Measurements from ENCODE around the gene RNF175.
"Not testable (repeated sequence)": the region's sequence is repeated elsewhere in the genome, so short reads cannot be mapped to it uniquely, and the experiment has no call there.

RNF175 gene

GRCh38 chr4:153668647-153669046 lies 91.2 kb downstream of the RNF175 start:
- no peak overlapping the region for H3K4me3 ChIP-seq (ENCODE audit: low read length)
- no peak for DNase-seq (ENCODE audit: low read depth)
- TF ChIP-seq, protein P1, sequence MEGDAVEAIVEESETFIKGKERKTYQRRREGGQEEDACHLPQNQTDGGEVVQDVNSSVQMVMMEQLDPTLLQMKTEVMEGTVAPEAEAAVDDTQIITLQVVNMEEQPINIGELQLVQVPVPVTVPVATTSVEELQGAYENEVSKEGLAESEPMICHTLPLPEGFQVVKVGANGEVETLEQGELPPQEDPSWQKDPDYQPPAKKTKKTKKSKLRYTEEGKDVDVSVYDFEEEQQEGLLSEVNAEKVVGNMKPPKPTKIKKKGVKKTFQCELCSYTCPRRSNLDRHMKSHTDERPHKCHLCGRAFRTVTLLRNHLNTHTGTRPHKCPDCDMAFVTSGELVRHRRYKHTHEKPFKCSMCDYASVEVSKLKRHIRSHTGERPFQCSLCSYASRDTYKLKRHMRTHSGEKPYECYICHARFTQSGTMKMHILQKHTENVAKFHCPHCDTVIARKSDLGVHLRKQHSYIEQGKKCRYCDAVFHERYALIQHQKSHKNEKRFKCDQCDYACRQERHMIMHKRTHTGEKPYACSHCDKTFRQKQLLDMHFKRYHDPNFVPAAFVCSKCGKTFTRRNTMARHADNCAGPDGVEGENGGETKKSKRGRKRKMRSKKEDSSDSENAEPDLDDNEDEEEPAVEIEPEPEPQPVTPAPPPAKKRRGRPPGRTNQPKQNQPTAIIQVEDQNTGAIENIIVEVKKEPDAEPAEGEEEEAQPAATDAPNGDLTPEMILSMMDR (conservative IDR thresholded peaks at IDR 0.05; ENCODE audit: low read depth, low read length): no peak

- not testable (repeated sequence) for H3K4me3 ChIP-seq (ENCODE audit: low read length); DNase-seq (ENCODE audit: low read depth)
Observed at GRCh38 chr4:153666505-153666904, 93.3 kb downstream of the RNF175 start.

DNA sequence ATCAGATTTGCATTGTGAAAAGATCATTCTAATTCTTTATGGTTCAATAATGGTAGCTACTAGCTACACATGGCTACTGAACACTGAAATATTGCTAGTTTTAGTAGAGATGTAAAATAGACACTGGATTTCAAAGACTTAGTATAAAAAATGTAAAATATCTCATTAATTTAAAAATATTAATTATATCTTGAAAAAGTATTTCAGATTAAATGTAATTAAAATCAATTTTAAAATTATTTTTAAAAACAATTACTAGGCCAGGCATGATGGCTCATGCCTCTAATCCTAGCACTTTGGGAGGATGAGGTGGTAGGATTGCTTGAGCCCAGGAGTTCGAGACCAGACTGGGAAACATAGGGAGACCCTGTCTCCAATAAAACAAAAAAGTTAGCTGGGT lies 96.2 kb downstream of the RNF175 start:
- no peak overlapping the region for H3K4me3 ChIP-seq (ENCODE audit: low read length)
- TF ChIP-seq, protein P1 (conservative IDR thresholded peaks at IDR 0.05; ENCODE audit: low read depth, low read length): no peak
- DNase-seq (ENCODE audit: low read depth): no peak

DNA sequence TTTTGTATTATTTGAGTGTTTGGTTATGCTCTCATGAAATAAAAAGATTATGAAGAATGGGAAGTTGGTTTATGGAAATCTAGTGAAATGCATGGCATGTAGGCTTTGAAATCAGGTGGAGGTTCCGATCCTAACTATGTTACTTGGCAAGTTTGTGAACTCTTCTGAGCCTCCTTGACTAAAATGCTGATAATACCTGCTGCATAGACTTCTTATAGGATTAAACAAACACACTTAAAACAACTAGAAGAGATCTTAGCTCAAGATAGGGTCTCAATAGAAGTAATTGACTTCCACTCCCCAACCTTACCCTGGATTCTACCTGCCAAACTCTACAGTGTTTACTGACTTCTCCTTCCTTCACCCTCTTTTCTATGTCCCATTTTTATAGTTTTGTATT lies 97.9 kb downstream of the RNF175 start:
- TF ChIP-seq, protein P1 (conservative IDR thresholded peaks at IDR 0.05; ENCODE audit: low read depth, low read length): no peak
- no peak overlapping the region for H3K4me3 ChIP-seq (ENCODE audit: low read length)
- no peak for DNase-seq (ENCODE audit: low read depth)

DNA sequence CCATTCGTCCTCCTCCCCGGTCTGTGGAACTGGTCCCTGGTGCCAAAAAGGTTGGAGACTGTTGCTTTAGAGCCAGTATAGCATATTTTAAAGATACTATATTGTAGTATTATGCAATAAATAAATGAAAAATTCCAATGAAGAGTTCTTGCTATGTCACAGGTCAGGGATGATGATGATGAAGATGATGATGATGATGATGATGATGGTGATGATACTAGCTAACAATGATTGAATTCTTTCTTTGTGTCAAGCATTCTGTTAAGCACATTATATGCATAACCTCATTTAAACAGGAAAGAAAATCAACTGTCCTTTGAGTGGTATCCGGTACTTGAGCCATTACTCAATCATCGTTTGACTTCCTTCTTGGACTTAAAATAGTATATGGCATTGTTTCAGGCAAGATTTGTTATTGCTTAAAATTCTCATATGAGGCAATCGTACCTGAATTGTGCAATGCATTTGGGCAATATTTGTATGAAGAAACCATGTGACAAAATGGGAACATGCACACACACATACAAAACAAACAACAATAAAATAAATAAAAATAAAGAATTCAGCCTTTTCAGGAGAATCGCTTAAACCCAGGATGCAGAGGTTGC lies 98.5 kb downstream of the RNF175 start:
- DNase-seq (ENCODE audit: low read depth): no peak
- TF ChIP-seq, protein P1 (conservative IDR thresholded peaks at IDR 0.05; ENCODE audit: low read depth, low read length): no peak
- H3K4me3 ChIP-seq (ENCODE audit: low read length): no peak overlapping the region

Data from retinal pigment epithelial cell (primary cell).